22Rv1 (cell line): Measurements from ENCODE around the gene DNM1.

Experiments used
- H3K27ac ChIP-seq: fragments of 450-650 bp; 2 replicates; pipeline ENCODE4 v1.5.1; 2017
- CTCF ChIP-seq: fragments of 450-650 bp; IDR thresholded peaks from 2 replicates; pipeline ENCODE4 v1.5.1; 2017; ENCODE audit warnings: mild to moderate bottlenecking
- ZFX ChIP-seq: fragments of 450-650 bp; IDR thresholded peaks from 2 replicates; pipeline ENCODE4 v1.6.1; 2017; ENCODE audit warnings: antibody characterized with exemption, borderline replicate concordance

The DNM1 gene

GRCh38 chr9:128245421-128246151 is 42.4 kb downstream of the DNM1 start:
- no peak for TF ChIP-seq ZFX
- no peak for TF ChIP-seq CTCF
- H3K27ac ChIP-seq, result no peak overlapping the region

GRCh38 chr9:128246471-128246870 is 43.3 kb downstream of the DNM1 start:
- no peak overlapping the region for H3K27ac ChIP-seq
- TF ChIP-seq CTCF (no peak), ZFX (no peak)

GRCh38 chr9:128247226-128247803 is 44.1 kb downstream of the DNM1 start:
- no peak for TF ChIP-seq CTCF
- no peak for TF ChIP-seq ZFX
- no peak overlapping the region for H3K27ac ChIP-seq

- TF ChIP-seq CTCF, result no peak
- no peak for TF ChIP-seq ZFX
- H3K27ac ChIP-seq, result no peak overlapping the region
Measured at GRCh38 chr9:128249558-128249907, 46.4 kb downstream of the DNM1 start.

GRCh38 chr9:128249908-128250838 is 47.0 kb downstream of the DNM1 start:
- no peak overlapping the region for H3K27ac ChIP-seq
- no peak for TF ChIP-seq ZFX
- no peak; the same call in 1 of the 2 replicates for TF ChIP-seq CTCF

GRCh38 chr9:128250839-128251731 is 47.9 kb downstream of the DNM1 start:
- TF ChIP-seq ZFX, result no peak
- no peak for TF ChIP-seq CTCF
- no peak overlapping the region for H3K27ac ChIP-seq
